H1 (cell line): ENCODE measurements around the gene QRICH1. TPM values are rescaled to one million over a fixed set of nuclear protein-coding genes. Genes with fewer than 3 reads are reported as not detected.

Experiments used
- CHD7 ChIP-seq: fragments of 300-600 bp; sonication (generic); IDR thresholded peaks from 2 replicates; pipeline ENCODE4 v1.7.1; 2012; ENCODE audit warnings: low read length, moderate library complexity, mild to moderate bottlenecking, inconsistent platforms; ENCODE audit not compliant: insufficient replicate concordance
- CTBP2 ChIP-seq: IDR thresholded peaks from 2 replicates; pipeline ENCODE4 v1.7.0; 2011; ENCODE audit warnings: borderline replicate concordance, mild to moderate bottlenecking, moderate library complexity, mixed read lengths, low read length; ENCODE audit not compliant: insufficient read depth, insufficient read length
- CTCF ChIP-seq, 3 experiments: IDR thresholded peaks; 1 replicate in 2 of 3; 2 replicates in 1 of 3; pipeline versions ENCODE4 v1.5.1 to v1.6.1; 2011; ENCODE audit warnings: low read length in 3 of 3, mild to moderate bottlenecking in 3 of 3, inconsistent platforms in 2 of 3, low read depth in 1 of 3, moderate library complexity in 1 of 3; ENCODE audit not compliant: insufficient read depth in 1 of 3; ENCODE audit errors: control extremely low read depth in 1 of 3
- HDAC2 ChIP-seq, 2 experiments: fragments of 300-600 bp in 1 of 2; sonication (generic) in 1 of 2; IDR thresholded peaks; 2 replicates each; pipeline ENCODE4 v1.6.1; 2011 to 2012; ENCODE audit warnings: low read depth in 2 of 2, low read length in 2 of 2, mild to moderate bottlenecking in 2 of 2, moderate library complexity in 2 of 2, borderline replicate concordance in 1 of 2, inconsistent platforms in 1 of 2
- KDM1A ChIP-seq: fragments of 200-600, 300-600 bp; sonication (generic); IDR thresholded peaks from 2 replicates; pipeline ENCODE4 v1.7.1; 2016; ENCODE audit warnings: mild to moderate bottlenecking, low read length, borderline replicate concordance
- SIN3A ChIP-seq, 2 experiments: IDR thresholded peaks in 1 of 2; conservative IDR thresholded peaks in 1 of 2; 2 replicates each; pipeline ENCODE4 v1.6.1; 2011 to 2012; ENCODE audit warnings: low read length in 2 of 2, improper control_type of control experiment in 1 of 2, low read depth in 1 of 2, mild to moderate bottlenecking in 1 of 2
- polyA plus RNA-seq, 7 experiments: library from polyadenylated mRNA; depleted of rRNA in 3 of 7; stranded (reverse) in 5 of 7; unstranded in 2 of 7; fragments of >200 nt in 5 of 7; fragments of 200-250 nt in 2 of 7; gene quantifications; 1 replicate in 5 of 7; 2 replicates in 1 of 7; 4 replicates in 1 of 7; pipeline versions ENCODE4 v1.2.1 to v1.2.3, GENCODE V29; 2011 to 2013; ENCODE audit warnings: missing spikeins in 2 of 7, mixed read lengths in 2 of 7
- total RNA-seq: library from RNA; stranded (reverse); fragmentation: NEBNext Ultra II Directional; extraction: Animal tissue kit (Norgen Biotek cat#: 25700); gene quantifications from 2 replicates; pipeline ENCODE4 v1.2.1, GENCODE V29; 2021

QRICH1 gene
- total and polyA plus RNA-seq, 2 of the 8 experiments (the other 6 are each of a cell fraction or from before 2014, with no cell fraction given): 128 to 142 TPM

GRCh38 chr3:48980295-48980694, 113.6 kb downstream of the QRICH1 start (continued):
- no peak for TF ChIP-seq CHD7
- TF ChIP-seq CTBP2: no peak
- TF ChIP-seq SIN3A (conservative IDR thresholded peaks at IDR 0.05 in 1 of 2, IDR thresholded peaks at IDR 0.05 in 1 of 2; ENCODE audit: low read depth in 1 of 2, low read length in 2 of 2): no peak
- no peak for TF ChIP-seq HDAC2 (IDR thresholded peaks at IDR 0.05; ENCODE audit: borderline replicate concordance in 1 of 2, low read depth in 2 of 2, low read length in 2 of 2)
- no peak for TF ChIP-seq CTCF (IDR thresholded peaks at IDR 0.05; ENCODE audit: control extremely low read depth in 1 of 3, insufficient read depth in 1 of 3, low read depth in 1 of 3, low read length in 3 of 3)
- no peak for TF ChIP-seq KDM1A
